MCF 10A (cell line): ENCODE data around the gene ZBTB47. TPM values are rescaled to one million over a fixed set of nuclear protein-coding genes. Genes with fewer than 3 reads are reported as not detected.

Experiments
- BruUV-seq: library from RNA; stranded (reverse); fragments of 400-500 nt; replicated peaks from 2 replicates; lab custom pipeline; 2021; lab: Mats Ljungman, UMichigan
- CTCF ChIA-PET: fragments of 300-600 bp; sonication (Branson Sonifier 250); formaldehyde crosslinking; extraction: SDS; loops from one replicate; lab custom pipeline; 2021; ENCODE audit warnings: antibody characterized with exemption, inconsistent platforms; lab: Yijun Ruan, JAX
- POLR2A ChIA-PET: fragments of 300-600, 350-650 bp; sonication (Branson Sonifier 250); formaldehyde crosslinking; extraction: SDS; loops from one replicate; lab custom pipeline; 2020; ENCODE audit warnings: antibody characterized with exemption, inconsistent platforms; lab: Yijun Ruan, JAX
- DNase-seq: peaks from one replicate; pipeline ENCODE4 v3.0.0-alpha.2; 2018; ENCODE audit not compliant: unreplicated experiment
- H3K27ac Mint-ChIP-seq: one replicate; pipeline ENCODE4 v1.8.0; 2022; ENCODE audit warnings: mild to moderate bottlenecking, low read depth, mixed read lengths; ENCODE audit not compliant: unreplicated experiment
- H3K27me3 Mint-ChIP-seq: one replicate; pipeline ENCODE4 v1.8.0; 2022; ENCODE audit warnings: mixed read lengths; ENCODE audit not compliant: insufficient read depth, unreplicated experiment
- H3K36me3 Mint-ChIP-seq: one replicate; pipeline ENCODE4 v1.8.0; 2022; ENCODE audit warnings: mild to moderate bottlenecking, moderate library complexity, mixed read lengths; ENCODE audit not compliant: insufficient read depth, unreplicated experiment
- H3K4me1 Mint-ChIP-seq: one replicate; pipeline ENCODE4 v1.8.0; 2022; ENCODE audit warnings: mixed read lengths; ENCODE audit not compliant: insufficient read depth, unreplicated experiment
- H3K4me3 Mint-ChIP-seq: one replicate; pipeline ENCODE4 v1.8.0; 2022; ENCODE audit warnings: mild to moderate bottlenecking, moderate library complexity, mixed read lengths; ENCODE audit not compliant: unreplicated experiment
- H3K9me3 Mint-ChIP-seq: one replicate; pipeline ENCODE4 v1.8.0; 2022; ENCODE audit warnings: mixed read lengths; ENCODE audit not compliant: unreplicated experiment
- intact Hi-C: fragments of 100-400 bp; cut with micrococcal nuclease; formaldehyde crosslinking; loops from 2 replicates; pipeline ENCODE4 v1.14.1; 2022
- total RNA-seq: library from RNA; stranded (reverse); gene quantifications from 2 replicates; pipeline ENCODE4 v1.2.3, GENCODE V29; 2022
- TF ChIP-seq, protein P1 (sequence below): fragments of 200-600 bp; IDR thresholded peaks from one replicate; pipeline ENCODE4 v1.8.0; 2022; ENCODE audit warnings: antibody characterized with exemption, mild to moderate bottlenecking; ENCODE audit not compliant: unreplicated experiment

The ZBTB47 gene
- total RNA-seq, 1 experiment from 2014 or later: 10.9 TPM

DNA sequence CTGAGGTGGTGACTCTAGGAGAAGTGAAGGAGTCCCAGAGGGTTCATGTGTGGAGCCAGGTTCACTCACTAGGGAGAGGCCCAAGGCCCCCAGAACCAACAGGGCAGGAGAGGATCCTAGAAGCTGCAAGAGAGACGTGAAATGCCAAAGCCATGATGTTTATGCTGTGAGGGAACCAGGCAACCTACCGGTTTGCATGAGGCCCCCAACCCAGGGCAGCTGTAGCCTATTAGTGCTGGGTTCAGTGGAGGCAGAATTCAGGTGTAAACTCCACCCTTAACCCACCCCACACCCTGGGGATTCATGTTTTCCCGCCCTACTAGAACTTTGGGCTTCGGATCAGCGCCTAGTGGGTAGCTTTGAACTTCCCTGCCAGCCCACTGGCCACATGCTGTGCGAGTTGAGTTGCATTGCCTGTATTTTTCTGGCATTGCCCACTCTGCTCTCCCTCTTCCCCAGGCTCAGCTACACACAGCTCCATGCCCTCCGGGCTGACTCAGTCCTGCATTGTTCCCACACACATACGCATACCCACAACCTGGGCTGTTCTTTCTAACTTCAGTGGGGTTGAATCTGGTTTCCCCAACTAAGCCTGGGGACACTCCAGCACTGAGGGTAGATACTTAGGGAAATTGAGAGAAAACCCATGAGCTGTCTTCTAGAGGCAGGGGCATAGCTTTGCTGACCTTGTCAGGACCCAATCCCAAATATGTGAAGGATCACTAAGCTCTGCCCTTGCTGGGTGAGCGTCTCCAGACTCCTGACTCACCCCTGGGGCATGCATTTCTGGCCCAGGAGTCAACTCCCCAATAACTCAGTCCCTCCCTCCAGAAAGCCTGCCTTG lies 2.0 kb upstream of the ZBTB47 start:
- peak; percentile 70 for DNase-seq
- Mint-ChIP-seq H3K4me1 (peaks cover 40% of the 10 kb centered on the region), H3K36me3 (peaks cover 21% of the 10 kb centered on the region), H3K9me3 (no peaks in the 10 kb centered on the region), H3K4me3 (peak overlapping the region; percentile 90), H3K27me3 (no peaks in the 10 kb centered on the region), H3K27ac (peak overlapping the region; percentile 89)
- POLR2A ChIA-PET: interaction anchor here (0.6 to 3.9 kb wide), 11 partner anchors 9 to 152 kb away, joined by 3 to 25 read pairs (median 4); partner anchors contain the start of genes KLHL40, NKTR and SEC22C
- intact Hi-C loops: loop anchor here (1.0 to 5.0 kb wide), 2 partner anchors 49 to 93 kb away; partner anchors contain the start of gene NKTR
- TF ChIP-seq, protein P1, sequence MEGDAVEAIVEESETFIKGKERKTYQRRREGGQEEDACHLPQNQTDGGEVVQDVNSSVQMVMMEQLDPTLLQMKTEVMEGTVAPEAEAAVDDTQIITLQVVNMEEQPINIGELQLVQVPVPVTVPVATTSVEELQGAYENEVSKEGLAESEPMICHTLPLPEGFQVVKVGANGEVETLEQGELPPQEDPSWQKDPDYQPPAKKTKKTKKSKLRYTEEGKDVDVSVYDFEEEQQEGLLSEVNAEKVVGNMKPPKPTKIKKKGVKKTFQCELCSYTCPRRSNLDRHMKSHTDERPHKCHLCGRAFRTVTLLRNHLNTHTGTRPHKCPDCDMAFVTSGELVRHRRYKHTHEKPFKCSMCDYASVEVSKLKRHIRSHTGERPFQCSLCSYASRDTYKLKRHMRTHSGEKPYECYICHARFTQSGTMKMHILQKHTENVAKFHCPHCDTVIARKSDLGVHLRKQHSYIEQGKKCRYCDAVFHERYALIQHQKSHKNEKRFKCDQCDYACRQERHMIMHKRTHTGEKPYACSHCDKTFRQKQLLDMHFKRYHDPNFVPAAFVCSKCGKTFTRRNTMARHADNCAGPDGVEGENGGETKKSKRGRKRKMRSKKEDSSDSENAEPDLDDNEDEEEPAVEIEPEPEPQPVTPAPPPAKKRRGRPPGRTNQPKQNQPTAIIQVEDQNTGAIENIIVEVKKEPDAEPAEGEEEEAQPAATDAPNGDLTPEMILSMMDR: no peak
- CTCF ChIA-PET: interaction anchor here (0.6 to 3.5 kb wide), 11 partner anchors 9 to 106 kb away, joined by 3 to 27 read pairs (median 3); partner anchors contain the start of gene SEC22C
- no TSS peak for BruUV-seq

DNA sequence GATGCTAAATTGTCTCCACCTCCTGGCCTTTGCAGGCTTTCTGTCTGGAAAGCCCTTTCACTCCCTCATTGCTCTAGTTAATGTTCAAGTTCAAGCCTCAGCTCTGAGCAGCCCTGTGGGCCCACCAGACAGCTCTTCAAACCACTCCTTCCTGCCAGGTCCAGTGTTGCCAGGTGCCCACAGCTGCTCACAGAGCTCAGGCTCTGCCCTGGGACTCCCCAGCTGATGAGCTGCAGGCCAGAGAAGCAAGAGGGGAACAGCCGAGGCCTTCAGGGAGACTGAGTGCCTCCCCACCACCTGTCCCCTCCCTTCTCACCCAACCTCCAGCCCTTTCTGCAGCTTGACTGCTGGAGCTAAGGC lies 1.3 kb upstream of the ZBTB47 start:
- POLR2A ChIA-PET: interaction anchor here (0.6 to 3.9 kb wide), 12 partner anchors 10 to 151 kb away, joined by 3 to 25 read pairs (median 4); partner anchors contain the start of genes KLHL40, NKTR and SEC22C
- TF ChIP-seq, protein P1: no peak
- CTCF ChIA-PET: interaction anchor here (0.6 to 3.5 kb wide), 13 partner anchors 8 to 229 kb away, joined by 3 to 27 read pairs (median 5); partner anchors contain the start of genes NKTR and SEC22C
- no peak for DNase-seq
- Mint-ChIP-seq H3K9me3 (no peaks in the 10 kb centered on the region), H3K36me3 (peaks cover 28% of the 10 kb centered on the region), H3K27me3 (no peaks in the 10 kb centered on the region), H3K4me1 (peaks cover 41% of the 10 kb centered on the region), H3K27ac (peak overlapping the region; percentile 89), H3K4me3 (peak overlapping the region; percentile 90)
- BruUV-seq: no TSS peak
- intact Hi-C loops: loop anchor here (1.0 to 5.0 kb wide), 2 partner anchors 50 to 92 kb away; partner anchors contain the start of gene NKTR

DNA sequence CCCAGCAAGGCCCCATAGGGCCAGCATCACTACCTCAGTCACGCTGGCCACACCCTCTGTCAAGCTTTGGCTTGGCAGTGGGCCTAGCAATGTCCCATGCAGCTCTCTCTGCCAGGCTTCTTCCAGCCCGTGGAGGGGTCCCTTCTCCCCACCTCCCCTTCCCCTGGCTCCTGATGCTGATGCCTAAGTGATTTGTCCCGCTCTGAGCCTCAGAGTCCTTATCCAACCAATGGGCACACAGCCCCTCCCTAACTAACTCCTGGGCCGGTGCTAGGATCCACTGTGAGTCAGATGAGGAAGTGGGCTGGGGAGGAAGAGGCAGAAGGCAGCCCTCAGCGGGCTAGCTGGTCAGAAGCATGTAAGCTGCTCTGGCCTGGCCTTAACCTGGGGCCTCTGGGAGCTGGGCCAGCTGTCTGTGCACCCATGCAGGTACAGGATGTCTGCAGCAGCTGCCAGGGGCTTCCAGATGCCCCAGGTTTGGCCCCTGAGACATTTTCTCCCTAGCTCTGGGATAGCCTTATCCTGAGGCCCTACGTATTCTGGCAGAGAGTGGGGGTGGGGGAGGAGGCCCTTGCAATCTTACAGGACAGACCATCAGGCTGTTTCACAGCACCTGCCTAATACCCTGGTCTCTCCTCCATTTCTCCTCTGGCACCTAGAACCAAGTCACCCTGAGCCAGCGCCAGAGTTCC lies 740 bp upstream of the ZBTB47 start:
- no TSS peak for BruUV-seq
- ChIA-PET POLR2A (interaction anchor here (0.6 to 3.9 kb wide), 12 partner anchors 9 to 151 kb away, joined by 3 to 25 read pairs (median 5); partner anchors contain the start of genes KLHL40, NKTR and SEC22C), CTCF (interaction anchor here (0.6 to 3.5 kb wide), 13 partner anchors 9 to 228 kb away, joined by 3 to 27 read pairs (median 4); partner anchors contain the start of gene NKTR)
- Mint-ChIP-seq H3K27me3 (no peaks in the 10 kb centered on the region), H3K9me3 (no peaks in the 10 kb centered on the region), H3K27ac (peak overlapping the region; percentile 89), H3K4me1 (peaks cover 41% of the 10 kb centered on the region), H3K4me3 (peak overlapping the region; percentile 90), H3K36me3 (peaks cover 30% of the 10 kb centered on the region)
- peak; percentile 88 for DNase-seq
- intact Hi-C loops: loop anchor here (1.0 to 5.0 kb wide), 2 partner anchors 50 to 92 kb away; partner anchors contain the start of gene NKTR
- TF ChIP-seq, protein P1: no peak
